Calu3 (cell line): ENCODE results near the gene ETDB. TPM values are rescaled to one million over a fixed set of nuclear protein-coding genes. Genes with fewer than 3 reads are reported as not detected.
"Not testable (repeated sequence)": the region's sequence is repeated elsewhere in the genome, so short reads cannot be mapped to it uniquely, and the experiment has no call there.

Experiments used
- Bru-seq: library from RNA; stranded (reverse); fragments of 400-500 nt; gene quantifications from one replicate; lab custom pipeline; 2021; lab: Mats Ljungman, UMichigan
- BruChase-seq, 2 experiments: library from RNA; stranded (reverse); fragments of 400-500 nt; gene quantifications; one replicate each; lab custom pipeline; 2021; lab: Mats Ljungman, UMichigan
- BruUV-seq: library from RNA; stranded (reverse); fragments of 400-500 nt; replicated peaks from 2 replicates; lab custom pipeline; 2021; lab: Mats Ljungman, UMichigan
- CTCF ChIA-PET: fragments of 300-600 bp; sonication (Branson Sonifier 250); formaldehyde crosslinking; loops from one replicate; lab custom pipeline; 2022; ENCODE audit warnings: antibody characterized with exemption; lab: Charles Lee
- DNase-seq: peaks from one replicate; pipeline ENCODE4 v3.0.0; 2022
- H3K27ac Mint-ChIP-seq: one replicate; pipeline ENCODE4 v1.8.0; 2022; ENCODE audit warnings: mixed read lengths; ENCODE audit not compliant: unreplicated experiment
- H3K27me3 Mint-ChIP-seq: one replicate; pipeline ENCODE4 v1.8.0; 2022; ENCODE audit warnings: mixed read lengths; ENCODE audit not compliant: unreplicated experiment
- H3K36me3 Mint-ChIP-seq: one replicate; pipeline ENCODE4 v1.8.0; 2022; ENCODE audit warnings: mild to moderate bottlenecking, moderate library complexity, mixed read lengths; ENCODE audit not compliant: insufficient read depth, unreplicated experiment
- H3K4me1 Mint-ChIP-seq: one replicate; pipeline ENCODE4 v1.8.0; 2022; ENCODE audit warnings: mild to moderate bottlenecking, low read depth, mixed read lengths; ENCODE audit not compliant: unreplicated experiment
- H3K4me3 Mint-ChIP-seq: one replicate; pipeline ENCODE4 v1.8.0; 2022; ENCODE audit warnings: mild to moderate bottlenecking, low read depth, moderate library complexity, mixed read lengths; ENCODE audit not compliant: unreplicated experiment
- H3K9me3 Mint-ChIP-seq: one replicate; pipeline ENCODE4 v1.8.0; 2022; ENCODE audit warnings: low read depth, mixed read lengths; ENCODE audit not compliant: unreplicated experiment
- CTCF ChIP-seq: fragments of 200-600 bp; IDR thresholded peaks from one replicate; pipeline ENCODE4 v1.8.0; 2022; ENCODE audit warnings: antibody characterized with exemption; ENCODE audit not compliant: unreplicated experiment
- intact Hi-C: fragments of 100-400 bp; cut with micrococcal nuclease; formaldehyde crosslinking; loops from one replicate; pipeline ENCODE4 v1.10.0; 2022; ENCODE audit not compliant: unreplicated experiment
- long read RNA-seq: library from polyadenylated mRNA; stranded (forward); transcript quantifications from one replicate; pipeline ENCODE4 v2.0.0, GENCODE V29; 2022
- total RNA-seq: library from RNA; stranded (reverse); gene quantifications from 2 replicates; pipeline ENCODE4 v1.2.3, GENCODE V29; 2022

ETDB gene
- total RNA-seq (not detected in 2 replicates), Bru-seq, nascent RNA (not detected), BruChase-seq, experiment 1, labeled RNA remaining after a 6-hour chase (not detected), BruChase-seq, experiment 2, labeled RNA remaining after a 2-hour chase (not detected)
- long read RNA-seq = 0 reads

DNA sequence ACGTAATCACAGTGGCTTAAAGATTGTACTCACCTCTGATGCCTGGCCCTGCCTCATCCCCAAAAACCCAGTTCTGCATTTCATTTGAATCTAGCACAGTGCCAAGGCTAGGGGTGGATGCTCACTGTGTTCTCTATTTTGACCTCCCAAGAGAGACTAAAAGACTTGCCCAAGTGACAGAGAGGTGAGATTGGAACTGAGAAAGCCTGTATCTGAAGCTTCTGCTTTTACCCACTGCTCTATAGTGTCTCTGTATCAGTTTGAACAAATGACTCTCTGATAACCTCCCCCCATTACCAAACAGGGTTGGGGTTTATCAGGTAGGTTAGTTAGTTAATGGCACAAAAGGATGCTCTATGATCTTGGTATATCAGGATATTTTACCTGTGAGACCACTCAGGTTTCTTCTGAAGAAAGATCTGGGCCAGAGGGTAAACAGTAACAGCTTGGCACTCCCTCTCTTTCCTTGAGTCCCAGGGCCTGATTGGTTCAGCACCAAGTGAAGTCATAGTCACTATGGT is at the start of gene ETDB:
TSS of gene ETDB (minus strand) at position 471 of the 521 bp plus-strand sequence. CDS start 1,265 bp downstream, outside the sequence.
- BruUV-seq, H3K27ac Mint-ChIP-seq, H3K36me3 Mint-ChIP-seq, CTCF ChIA-PET, intact Hi-C loops, H3K27me3 Mint-ChIP-seq, H3K9me3 Mint-ChIP-seq, H3K4me3 Mint-ChIP-seq, H3K4me1 Mint-ChIP-seq, DNase-seq: not testable (repeated sequence)

- H3K36me3 Mint-ChIP-seq, H3K4me1 Mint-ChIP-seq, H3K9me3 Mint-ChIP-seq, DNase-seq, intact Hi-C loops, CTCF ChIA-PET, H3K4me3 Mint-ChIP-seq, H3K27ac Mint-ChIP-seq, BruUV-seq: not testable (repeated sequence)
- H3K27me3 Mint-ChIP-seq = peaks cover 31% of the 10 kb centered on the region
Observed at GRCh38 chrX:135169534-135169933, 49.2 kb upstream of the ETDB start.

GRCh38 chrX:135168486-135168885 is 48.2 kb upstream of the ETDB start:
- H3K27ac Mint-ChIP-seq = no peak overlapping the region
- CTCF ChIA-PET = no interaction called here
- intact Hi-C loops = no loop called here

GRCh38 chrX:135154688-135155087 is 34.4 kb upstream of the ETDB start:
- H3K4me3 Mint-ChIP-seq, H3K9me3 Mint-ChIP-seq, DNase-seq, CTCF ChIA-PET, H3K36me3 Mint-ChIP-seq, H3K27ac Mint-ChIP-seq, BruUV-seq, intact Hi-C loops, H3K4me1 Mint-ChIP-seq: not testable (repeated sequence)
- H3K27me3 Mint-ChIP-seq = peaks cover 13% of the 10 kb centered on the region

More at GRCh38 chrX:135168486-135168885, 48.2 kb upstream of the ETDB start:
- Mint-ChIP-seq H3K27me3 (peaks cover 20% of the 10 kb centered on the region), H3K9me3 (peaks cover 6% of the 10 kb centered on the region), H3K36me3 (no peaks in the 10 kb centered on the region), H3K4me1 (peaks cover 8% of the 10 kb centered on the region), H3K4me3 (no peak overlapping the region)
- no TSS peak for BruUV-seq
- no peak for DNase-seq
- TF ChIP-seq CTCF = no peak

GRCh38 chrX:135126145-135126544 is 5.8 kb upstream of the ETDB start:
- H3K27me3 Mint-ChIP-seq, H3K27ac Mint-ChIP-seq, BruUV-seq, intact Hi-C loops, CTCF ChIA-PET, H3K4me1 Mint-ChIP-seq, H3K9me3 Mint-ChIP-seq, DNase-seq, H3K36me3 Mint-ChIP-seq, H3K4me3 Mint-ChIP-seq: not testable (repeated sequence)

GRCh38 chrX:135116064-135116463 is 4.3 kb downstream of the ETDB start:
- CTCF ChIA-PET, H3K27ac Mint-ChIP-seq, H3K9me3 Mint-ChIP-seq, H3K4me3 Mint-ChIP-seq, H3K36me3 Mint-ChIP-seq, H3K4me1 Mint-ChIP-seq, H3K27me3 Mint-ChIP-seq, DNase-seq, intact Hi-C loops, BruUV-seq: not testable (repeated sequence)
